IMR-90 (cell line): ENCODE data around the gene MSANTD1.

ENCODE experiments used
- MXI1 ChIP-seq: IDR thresholded peaks from 2 replicates; pipeline ENCODE4 v1.6.1; 2012; ENCODE audit warnings: low read depth, mild to moderate bottlenecking, low read length, moderate library complexity, borderline replicate concordance
- POLR2A ChIP-seq: IDR thresholded peaks from 2 replicates; pipeline ENCODE4 v1.6.1; 2012; ENCODE audit warnings: mild to moderate bottlenecking, low read depth, low read length
- TF ChIP-seq, protein P1 (sequence below): conservative IDR thresholded peaks from 2 replicates; pipeline ENCODE4 v1.5.1; 2012; ENCODE audit warnings: mild to moderate bottlenecking, low read depth, low read length, improper control_type of control experiment

DNA sequence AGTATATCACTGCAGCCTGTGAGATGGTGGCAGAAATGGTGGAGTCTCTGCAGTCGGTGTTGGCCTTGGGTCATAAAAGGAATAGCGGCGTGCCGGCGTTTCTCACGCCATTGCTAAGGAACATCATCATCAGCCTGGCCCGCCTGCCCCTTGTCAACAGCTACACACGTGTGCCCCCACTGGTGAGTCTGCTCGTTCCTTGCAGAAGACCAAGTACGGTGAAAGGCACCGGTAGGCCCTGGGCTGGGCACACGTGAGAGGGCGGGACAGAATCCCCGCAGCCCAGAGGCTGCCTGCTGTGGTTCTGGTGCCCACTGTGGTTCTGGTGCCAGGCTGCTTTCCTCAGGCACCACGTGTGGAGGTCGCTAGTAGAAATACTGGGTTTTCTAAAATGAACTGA lies 31.2 kb upstream of the MSANTD1 start:
- TF ChIP-seq, protein P1, sequence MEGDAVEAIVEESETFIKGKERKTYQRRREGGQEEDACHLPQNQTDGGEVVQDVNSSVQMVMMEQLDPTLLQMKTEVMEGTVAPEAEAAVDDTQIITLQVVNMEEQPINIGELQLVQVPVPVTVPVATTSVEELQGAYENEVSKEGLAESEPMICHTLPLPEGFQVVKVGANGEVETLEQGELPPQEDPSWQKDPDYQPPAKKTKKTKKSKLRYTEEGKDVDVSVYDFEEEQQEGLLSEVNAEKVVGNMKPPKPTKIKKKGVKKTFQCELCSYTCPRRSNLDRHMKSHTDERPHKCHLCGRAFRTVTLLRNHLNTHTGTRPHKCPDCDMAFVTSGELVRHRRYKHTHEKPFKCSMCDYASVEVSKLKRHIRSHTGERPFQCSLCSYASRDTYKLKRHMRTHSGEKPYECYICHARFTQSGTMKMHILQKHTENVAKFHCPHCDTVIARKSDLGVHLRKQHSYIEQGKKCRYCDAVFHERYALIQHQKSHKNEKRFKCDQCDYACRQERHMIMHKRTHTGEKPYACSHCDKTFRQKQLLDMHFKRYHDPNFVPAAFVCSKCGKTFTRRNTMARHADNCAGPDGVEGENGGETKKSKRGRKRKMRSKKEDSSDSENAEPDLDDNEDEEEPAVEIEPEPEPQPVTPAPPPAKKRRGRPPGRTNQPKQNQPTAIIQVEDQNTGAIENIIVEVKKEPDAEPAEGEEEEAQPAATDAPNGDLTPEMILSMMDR, result no peak
- TF ChIP-seq MXI1, result no peak
- TF ChIP-seq POLR2A, result no peak
